HG03060 (cell line): ENCODE results near the gene NCOA7.
"Not testable (repeated sequence)": the region's sequence is repeated elsewhere in the genome, so short reads cannot be mapped to it uniquely, and the experiment has no call there.

Experiments
- ATAC-seq: cut with Tn5 transposase; IDR thresholded peaks from one replicate; pipeline ENCODE4 v1.9.1; 2021; ENCODE audit warnings: low read depth, moderate number of reproducible peaks; ENCODE audit not compliant: unreplicated experiment

The NCOA7 gene

DNA sequence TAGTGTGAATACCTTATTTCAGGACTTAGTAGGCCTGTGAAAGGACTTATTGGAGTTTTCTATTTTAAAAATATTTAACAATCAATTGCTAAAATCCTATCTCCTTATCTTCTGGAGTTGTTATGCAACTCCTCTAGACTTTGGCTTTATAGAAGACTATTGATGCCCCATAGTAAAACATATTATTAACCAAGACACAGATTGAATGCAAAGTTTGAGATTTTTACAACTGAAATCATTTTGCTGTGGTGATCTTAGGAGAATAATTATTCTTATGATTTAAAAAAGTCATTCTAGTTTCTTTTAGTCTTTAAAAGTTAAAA lies 36.9 kb upstream of the NCOA7 start:
- ATAC-seq, result no peak

- ATAC-seq, result no peak
Measured at GRCh38 chr6:125754566-125754965, 36.2 kb upstream of the NCOA7 start.

- no peak for ATAC-seq
Measured at GRCh38 chr6:125759184-125759902, 31.4 kb upstream of the NCOA7 start.

GRCh38 chr6:125759959-125760457 lies 30.8 kb upstream of the NCOA7 start:
- ATAC-seq, result no peak

GRCh38 chr6:125764121-125764671 lies 26.6 kb upstream of the NCOA7 start:
- ATAC-seq, result no peak

DNA sequence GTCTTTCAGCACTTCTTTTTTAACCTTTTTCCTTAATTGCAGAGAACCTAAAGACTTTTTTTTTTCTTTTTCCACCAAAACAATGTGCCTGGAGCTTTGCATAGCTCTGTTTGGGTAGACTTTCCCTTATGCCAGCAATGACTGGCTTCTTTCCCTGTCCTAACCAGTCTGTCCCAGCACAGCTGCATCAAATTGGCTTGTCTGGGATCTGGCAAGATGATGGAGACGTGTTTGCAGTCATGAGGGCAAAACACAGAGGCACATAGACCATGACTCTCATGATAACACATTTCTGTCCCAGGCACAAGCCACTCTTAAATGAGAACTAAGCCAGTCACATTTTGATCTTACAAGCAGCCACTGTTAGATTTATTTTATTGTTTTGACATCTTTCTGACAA lies 24.8 kb upstream of the NCOA7 start:
- no peak for ATAC-seq

DNA sequence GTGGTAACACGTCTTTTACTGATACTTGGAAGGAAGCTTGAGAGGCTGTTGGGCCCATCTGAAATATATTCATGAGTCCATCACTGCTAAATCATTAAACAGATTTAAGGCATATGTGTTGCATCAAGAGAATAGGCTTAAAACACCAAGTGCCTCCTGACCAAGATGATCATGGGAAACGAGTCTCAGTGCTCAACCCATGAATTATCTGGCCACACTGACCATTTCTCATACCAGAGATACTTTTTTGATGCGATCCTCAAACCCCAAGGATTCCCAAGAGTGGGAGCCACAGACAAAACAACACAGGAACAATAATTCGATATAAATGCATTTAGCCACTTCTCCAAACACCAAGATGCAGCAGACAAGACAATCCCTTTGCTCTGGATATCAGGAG lies 24.1 kb upstream of the NCOA7 start:
- ATAC-seq, result no peak

DNA sequence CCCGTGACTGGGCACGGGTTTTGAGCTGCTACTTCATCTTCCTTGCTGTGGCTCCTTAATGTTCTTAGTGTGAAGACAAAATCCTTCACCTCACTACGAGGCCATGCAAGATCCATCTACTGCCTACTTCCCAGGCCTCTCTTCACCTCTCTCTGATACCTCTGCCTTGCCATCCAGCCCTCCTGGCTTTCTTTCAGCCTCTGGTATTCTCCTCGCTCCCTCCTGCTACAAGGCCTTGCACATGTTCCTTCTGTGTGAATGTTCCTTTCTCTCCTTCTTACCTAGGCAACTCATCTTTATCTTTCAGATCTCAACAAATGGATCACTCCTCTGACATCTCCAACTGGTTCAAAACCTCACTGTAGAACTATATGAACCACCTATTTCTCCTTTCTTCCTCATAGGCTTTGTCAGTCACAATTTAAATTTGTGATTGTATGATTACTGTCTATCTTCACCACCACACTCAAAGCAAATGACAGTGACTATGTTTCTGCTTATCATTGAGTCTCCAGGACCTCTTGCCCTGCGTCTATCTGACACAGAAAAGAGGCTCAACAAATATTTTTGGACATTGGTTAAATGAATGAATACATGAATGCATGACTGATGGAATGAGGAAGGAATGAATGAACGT lies 21.5 kb upstream of the NCOA7 start:
- ATAC-seq, result no peak

- ATAC-seq, result peak; percentile 54
Measured at GRCh38 chr6:125773387-125774341, 17.1 kb upstream of the NCOA7 start.

GRCh38 chr6:125776107-125776826 lies 14.5 kb upstream of the NCOA7 start:
- ATAC-seq, result not testable (repeated sequence)

DNA sequence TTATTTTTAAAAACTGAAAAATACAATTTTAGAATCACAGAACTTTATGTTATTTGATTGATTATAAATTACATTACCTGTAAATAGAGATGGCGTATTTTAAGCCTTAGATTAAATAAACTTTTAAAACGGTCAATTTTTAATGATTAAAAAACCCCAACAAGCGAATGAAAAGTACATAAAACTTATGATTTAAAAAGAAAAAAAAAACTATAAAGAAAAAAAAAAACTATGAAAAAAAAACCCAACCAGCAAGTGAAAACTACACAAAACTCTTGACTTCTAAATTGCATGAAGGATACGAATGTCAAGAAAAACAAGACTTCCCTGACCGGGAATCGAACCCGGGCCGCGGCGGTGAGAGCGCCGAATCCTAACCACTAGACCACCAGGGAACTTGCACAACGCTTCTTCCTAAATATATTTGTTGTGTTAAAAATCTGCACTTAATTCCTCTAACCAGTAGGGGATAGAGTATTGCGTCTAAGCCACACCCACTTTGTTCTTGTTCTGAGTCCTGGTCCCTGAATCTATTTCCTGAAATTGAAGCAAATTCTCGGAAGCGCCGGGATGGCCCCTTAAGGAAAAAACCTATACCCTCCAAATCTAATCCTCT lies 10.7 kb upstream of the NCOA7 start:
- peak; percentile 88 for ATAC-seq

GRCh38 chr6:125780540-125781313 lies 10.0 kb upstream of the NCOA7 start:
- peak; percentile 41 for ATAC-seq

GRCh38 chr6:125781314-125781868 lies 9.4 kb upstream of the NCOA7 start:
- peak; percentile 25 for ATAC-seq

- no peak for ATAC-seq
Measured at GRCh38 chr6:125784365-125784764, 6.4 kb upstream of the NCOA7 start.

GRCh38 chr6:125787791-125788190 lies 3.0 kb upstream of the NCOA7 start:
- no peak for ATAC-seq

GRCh38 chr6:125789167-125789566 lies 1.6 kb upstream of the NCOA7 start:
- ATAC-seq, result no peak

- ATAC-seq, result peak; percentile 26
Measured at GRCh38 chr6:125789576-125790357, 993 bp upstream of the NCOA7 start.
